Measurements from ENCODE around the gene ANKS1B.

Gene ANKS1B

GRCh38 chr12:99043319-99043914 lies 941.3 kb downstream of the ANKS1B start:
- H3K36me3 ChIP-seq (ENCODE audit: insufficient read depth), result no peaks in the 10 kb centered on the region
- no peak overlapping the region for H3K27ac ChIP-seq
- no peak overlapping the region for H3K4me2 ChIP-seq
- no peaks in the 10 kb centered on the region for H3K79me2 ChIP-seq (ENCODE audit: insufficient read depth, low read depth)
- no peaks in the 10 kb centered on the region for H3K27me3 ChIP-seq (ENCODE audit: insufficient read depth, low read depth)
- no peaks in the 10 kb centered on the region for H4K20me1 ChIP-seq (ENCODE audit: insufficient read depth)
- TF ChIP-seq CTCF (conservative IDR thresholded peaks at IDR 0.05; ENCODE audit: low read depth, low read length), result peak; percentile 89
- H3K9ac ChIP-seq, result no peak overlapping the region
- H3K4me1 ChIP-seq (ENCODE audit: low read depth, poor library complexity, severe bottlenecking), result no peaks in the 10 kb centered on the region
- no peak overlapping the region for H3K4me3 ChIP-seq (IDR thresholded peaks at IDR 0.05; ENCODE audit: insufficient read depth, low read depth, low read length)
- no peak overlapping the region for H2AFZ ChIP-seq (ENCODE audit: low read depth)

- Histone ChIP-seq H3K27ac (no peak overlapping the region), H3K9ac (no peak overlapping the region), H4K20me1 (ENCODE audit: insufficient read depth) (no peaks in the 10 kb centered on the region), H3K4me1 (ENCODE audit: low read depth, poor library complexity, severe bottlenecking) (no peaks in the 10 kb centered on the region), H3K79me2 (ENCODE audit: insufficient read depth, low read depth) (no peaks in the 10 kb centered on the region), H3K27me3 (ENCODE audit: insufficient read depth, low read depth) (no peaks in the 10 kb centered on the region), H3K36me3 (ENCODE audit: insufficient read depth) (no peaks in the 10 kb centered on the region), H3K4me3 (IDR thresholded peaks at IDR 0.05; ENCODE audit: insufficient read depth, low read depth, low read length) (no peak overlapping the region), H3K4me2 (no peak overlapping the region), H2AFZ (ENCODE audit: low read depth) (no peak overlapping the region)
- TF ChIP-seq CTCF (conservative IDR thresholded peaks at IDR 0.05; ENCODE audit: low read depth, low read length), result no peak
Observed at GRCh38 chr12:99042226-99042625, 942.5 kb downstream of the ANKS1B start.

GRCh38 chr12:99039367-99040120 lies 945.2 kb downstream of the ANKS1B start:
- no peak overlapping the region for H3K27ac ChIP-seq

GRCh38 chr12:99036566-99036965 lies 948.2 kb downstream of the ANKS1B start:
- Histone ChIP-seq H3K27ac (no peak overlapping the region), H3K4me3 (IDR thresholded peaks at IDR 0.05; ENCODE audit: insufficient read depth, low read depth, low read length) (no peak overlapping the region), H3K79me2 (ENCODE audit: insufficient read depth, low read depth) (no peaks in the 10 kb centered on the region), H3K4me2 (no peak overlapping the region), H4K20me1 (ENCODE audit: insufficient read depth) (no peaks in the 10 kb centered on the region), H3K9ac (no peak overlapping the region), H2AFZ (ENCODE audit: low read depth) (no peak overlapping the region), H3K4me1 (ENCODE audit: low read depth, poor library complexity, severe bottlenecking) (no peaks in the 10 kb centered on the region), H3K27me3 (ENCODE audit: insufficient read depth, low read depth) (no peaks in the 10 kb centered on the region), H3K36me3 (ENCODE audit: insufficient read depth) (no peaks in the 10 kb centered on the region)
- TF ChIP-seq CTCF (conservative IDR thresholded peaks at IDR 0.05; ENCODE audit: low read depth, low read length), result no peak

More at GRCh38 chr12:99039367-99040120, 945.2 kb downstream of the ANKS1B start:
- H3K27me3 ChIP-seq (ENCODE audit: insufficient read depth, low read depth), result no peaks in the 10 kb centered on the region
- no peak overlapping the region for H2AFZ ChIP-seq (ENCODE audit: low read depth)
- H3K79me2 ChIP-seq (ENCODE audit: insufficient read depth, low read depth), result no peaks in the 10 kb centered on the region
- H4K20me1 ChIP-seq (ENCODE audit: insufficient read depth), result no peaks in the 10 kb centered on the region
- no peak overlapping the region for H3K9ac ChIP-seq
- no peak overlapping the region for H3K4me3 ChIP-seq (IDR thresholded peaks at IDR 0.05; ENCODE audit: insufficient read depth, low read depth, low read length)
- no peaks in the 10 kb centered on the region for H3K4me1 ChIP-seq (ENCODE audit: low read depth, poor library complexity, severe bottlenecking)
- no peak for TF ChIP-seq CTCF (conservative IDR thresholded peaks at IDR 0.05; ENCODE audit: low read depth, low read length)
- H3K4me2 ChIP-seq, result no peak overlapping the region
- no peaks in the 10 kb centered on the region for H3K36me3 ChIP-seq (ENCODE audit: insufficient read depth)
